Large intestine (tissue), 3 donors: Measurements from ENCODE around the gene C6orf15. TPM values are rescaled to one million over a fixed set of nuclear protein-coding genes. Genes with fewer than 3 reads are reported as not detected.
A peak's percentile ranks its signal among the peaks of the same experiment; 100 is the strongest.

Experiments
- DNase-seq, 2 donors: peaks; one replicate each; pipeline versions ENCODE4 v3.0.0 to v3.0.0-alpha.2; 2013
- H3K27ac ChIP-seq: one replicate; pipeline ENCODE4 v1.5.1; 2013; ENCODE audit warnings: low read length
- H3K27me3 ChIP-seq: 2 replicates; pipeline ENCODE4 v1.6.1; 2013; ENCODE audit warnings: low read length; ENCODE audit not compliant: control insufficient read depth, insufficient read depth
- H3K36me3 ChIP-seq: 2 replicates; pipeline ENCODE4 v1.6.1; 2013; ENCODE audit warnings: low read length; ENCODE audit not compliant: control insufficient read depth, insufficient read depth
- H3K4me1 ChIP-seq: one replicate; pipeline ENCODE4 v1.6.1; 2013; ENCODE audit warnings: low read length; ENCODE audit not compliant: control insufficient read depth, insufficient read depth
- H3K4me3 ChIP-seq: one replicate; pipeline ENCODE4 v1.5.1; 2013; ENCODE audit warnings: low read length
- H3K9me3 ChIP-seq: one replicate; pipeline ENCODE4 v1.6.1; 2013; ENCODE audit warnings: mild to moderate bottlenecking, low read depth, low read length, moderate library complexity; ENCODE audit not compliant: control insufficient read depth
- WGBS: methylation state at CpG from one replicate; pipeline ENCODE4 v1.1.5; 2013; ENCODE audit warnings: low lambda C conversion rate; ENCODE audit not compliant: insufficient coverage; 5-methylcytosine and 5-hydroxymethylcytosine counted together
- polyA plus RNA-seq: library from polyadenylated mRNA; unstranded; fragments of 120-200 nt; gene quantifications from one replicate; pipeline ENCODE4 v1.2.1, GENCODE V29; 2013

The C6orf15 gene
- polyA plus RNA-seq, 1 donor = not detected

- Histone ChIP-seq H3K27me3 (peaks cover 10% of the 10 kb centered on the region), H3K9me3 (no peaks in the 10 kb centered on the region), H3K4me3 (no peak overlapping the region), H3K27ac (no peak overlapping the region), H3K36me3 (no peaks in the 10 kb centered on the region), H3K4me1 (no peaks in the 10 kb centered on the region)
- WGBS = 0% methylated on average over 3 of the region's 14 CpGs
- peak; percentile 63 to 70 for DNase-seq
Observed at GRCh38 chr6:31087494-31088089, 24.8 kb downstream of the C6orf15 start.

GRCh38 chr6:31086788-31087440 lies 25.5 kb downstream of the C6orf15 start:
- 66% methylated on average over 4 of the region's 7 CpGs for WGBS
- peaks cover 11% of the 10 kb centered on the region for H3K27me3 ChIP-seq
- no peak for DNase-seq
- H3K4me3 ChIP-seq = no peak overlapping the region
- H3K9me3 ChIP-seq = no peaks in the 10 kb centered on the region
- H3K4me1 ChIP-seq = no peaks in the 10 kb centered on the region
- H3K36me3 ChIP-seq = no peaks in the 10 kb centered on the region
- H3K27ac ChIP-seq = no peak overlapping the region

GRCh38 chr6:31083742-31084354 lies 28.5 kb downstream of the C6orf15 start:
- Histone ChIP-seq H3K36me3 (no peaks in the 10 kb centered on the region), H3K4me3 (no peak overlapping the region), H3K9me3 (no peaks in the 10 kb centered on the region), H3K27me3 (peaks cover 17% of the 10 kb centered on the region), H3K4me1 (no peaks in the 10 kb centered on the region), H3K27ac (no peak overlapping the region)
- no peak for DNase-seq
- WGBS = no CpG with 5 or more reads among the region's 8 CpGs

GRCh38 chr6:31081872-31082271 lies 30.5 kb downstream of the C6orf15 start:
- H3K4me3 ChIP-seq = no peak overlapping the region
- H3K9me3 ChIP-seq = no peaks in the 10 kb centered on the region
- no peaks in the 10 kb centered on the region for H3K4me1 ChIP-seq
- no peak overlapping the region for H3K27ac ChIP-seq
- H3K27me3 ChIP-seq = peaks cover 14% of the 10 kb centered on the region
- no peak for DNase-seq
- WGBS = no CpG with 5 or more reads among the region's 6 CpGs
- no peaks in the 10 kb centered on the region for H3K36me3 ChIP-seq

- no peak overlapping the region for H3K27ac ChIP-seq
- no peak overlapping the region for H3K4me3 ChIP-seq
- peak; percentile 40 to 45 for DNase-seq
- H3K9me3 ChIP-seq = no peaks in the 10 kb centered on the region
- H3K4me1 ChIP-seq = no peaks in the 10 kb centered on the region
- peaks cover 7% of the 10 kb centered on the region for H3K27me3 ChIP-seq
- no CpG with 5 or more reads among the region's 22 CpGs for WGBS
- no peaks in the 10 kb centered on the region for H3K36me3 ChIP-seq
Observed at GRCh38 chr6:31079656-31080261, 32.6 kb downstream of the C6orf15 start.

GRCh38 chr6:31076611-31077010 lies 35.8 kb downstream of the C6orf15 start:
- Histone ChIP-seq H3K27me3 (peaks cover 3% of the 10 kb centered on the region), H3K36me3 (no peaks in the 10 kb centered on the region), H3K9me3 (no peaks in the 10 kb centered on the region), H3K27ac (no peak overlapping the region), H3K4me1 (no peaks in the 10 kb centered on the region), H3K4me3 (no peak overlapping the region)
- WGBS = no CpG with 5 or more reads among the region's 4 CpGs
- no peak for DNase-seq

- Histone ChIP-seq H3K4me1 (no peaks in the 10 kb centered on the region), H3K27ac (no peak overlapping the region), H3K4me3 (no peak overlapping the region), H3K27me3 (peaks cover 3% of the 10 kb centered on the region), H3K9me3 (no peaks in the 10 kb centered on the region), H3K36me3 (no peaks in the 10 kb centered on the region)
- DNase-seq = no peak
- no CpG with 5 or more reads among the region's 1 CpG for WGBS
Observed at GRCh38 chr6:31075528-31075927, 36.8 kb downstream of the C6orf15 start.

- no peak for DNase-seq
- no peak overlapping the region for H3K4me3 ChIP-seq
- no peaks in the 10 kb centered on the region for H3K4me1 ChIP-seq
- no peaks in the 10 kb centered on the region for H3K9me3 ChIP-seq
- WGBS = 70% methylated on average over 2 of the region's 4 CpGs
- H3K36me3 ChIP-seq = no peaks in the 10 kb centered on the region
- H3K27ac ChIP-seq = no peak overlapping the region
- H3K27me3 ChIP-seq = peaks cover under 1% of the 10 kb centered on the region
Observed at GRCh38 chr6:31074401-31074800, 38.0 kb downstream of the C6orf15 start.

- Histone ChIP-seq H3K27me3 (no peaks in the 10 kb centered on the region), H3K9me3 (peaks cover 3% of the 10 kb centered on the region), H3K4me3 (no peak overlapping the region), H3K27ac (no peak overlapping the region), H3K36me3 (no peaks in the 10 kb centered on the region), H3K4me1 (no peaks in the 10 kb centered on the region)
- WGBS = 20% methylated on average over 1 of the region's 6 CpGs
- DNase-seq = peak; percentile 44 to 51
Observed at GRCh38 chr6:31070711-31071197, 41.6 kb downstream of the C6orf15 start.

- peak; percentile 67 to 73 for DNase-seq
Observed at GRCh38 chr6:31068669-31069340, 43.6 kb downstream of the C6orf15 start.

More at GRCh38 chr6:31068669-31069340, 43.6 kb downstream of the C6orf15 start:
- Histone ChIP-seq H3K27ac (no peak overlapping the region), H3K9me3 (peaks cover 3% of the 10 kb centered on the region), H3K36me3 (no peaks in the 10 kb centered on the region), H3K4me1 (no peaks in the 10 kb centered on the region), H3K4me3 (no peak overlapping the region), H3K27me3 (peaks cover 2% of the 10 kb centered on the region)
- WGBS = 83% methylated on average over 1 of the region's 13 CpGs
